GM23338 (cell line): ENCODE data around the gene SP2. TPM values are rescaled to one million over a fixed set of nuclear protein-coding genes. Genes with fewer than 3 reads are reported as not detected.

ENCODE experiments used
- CREB1 ChIP-seq: fragments of 250-450 bp; sonication (Bioruptor Pico); IDR thresholded peaks from 2 replicates; pipeline ENCODE4 v1.5.0; 2020; ENCODE audit warnings: low read depth, mild to moderate bottlenecking, moderate library complexity
- CTCF ChIP-seq, 2 experiments: fragments of 200-600 bp in 1 of 2; sonication (generic) in 1 of 2; conservative IDR thresholded peaks; 2 replicates each; pipeline versions ENCODE4 v1.5.1 to v1.6.1; 2016 to 2017; ENCODE audit warnings: antibody characterized with exemption in 2 of 2, low read depth in 2 of 2, mild to moderate bottlenecking in 2 of 2, moderate library complexity in 1 of 2
- ETS1 ChIP-seq: IDR thresholded peaks from 2 replicates; pipeline ENCODE4 v1.6.1; 2016; ENCODE audit warnings: antibody characterized with exemption
- REST ChIP-seq: IDR thresholded peaks from one replicate; pipeline ENCODE4 v1.6.1; 2018; ENCODE audit warnings: antibody characterized with exemption; ENCODE audit not compliant: unreplicated experiment
- STAT1 ChIP-seq: IDR thresholded peaks from one replicate; pipeline ENCODE4 v1.6.1; 2016; ENCODE audit warnings: antibody characterized with exemption; ENCODE audit not compliant: unreplicated experiment
- ZNF114 ChIP-seq: fragments of 250-450 bp; sonication (Bioruptor Pico); IDR thresholded peaks from 2 replicates; pipeline ENCODE4 v1.5.0; 2020; ENCODE audit warnings: mild to moderate bottlenecking, moderate library complexity
- ZNF462 ChIP-seq: fragments of 250-450 bp; sonication (Bioruptor Pico); IDR thresholded peaks from 2 replicates; pipeline ENCODE4 v1.5.0; 2020; ENCODE audit warnings: mild to moderate bottlenecking, moderate library complexity
- polyA plus RNA-seq: library from polyadenylated mRNA; unstranded; fragments of >200 nt; fragmentation: Nextera tagmentation; extraction: Ambion mirVana; gene quantifications from 2 replicates; pipeline ENCODE4 v1.2.1, GENCODE V29; 2016
- total RNA-seq: library from RNA; depleted of rRNA; stranded (reverse); fragments of >200 nt; shearing (Covaris generic); gene quantifications from 2 replicates; pipeline ENCODE4 v1.2.3, GENCODE V29; 2014

The SP2 gene
- total and polyA plus RNA-seq, 2 experiments from 2014 or later: 6.0 to 12.9 TPM

GRCh38 chr17:47950448-47950847, 54.4 kb downstream of the SP2 start (continued):
- TF ChIP-seq ZNF462 (CRISPR knock-in tag) (no peak), CTCF (conservative IDR thresholded peaks at IDR 0.05; ENCODE audit: low read depth in 2 of 2) (no peak), CREB1 (CRISPR knock-in tag) (no peak), REST (no peak), STAT1 (no peak), ETS1 (no peak), ZNF114 (CRISPR knock-in tag) (no peak)
